Upper lobe of left lung (tissue), 4 donors: Measurements from ENCODE around the gene PCCA.

Experiments
- POLR2A ChIP-seq, 4 donors: fragments of 450-650 bp; IDR thresholded peaks; one replicate each; pipeline ENCODE4 v1.5.1; 2016 to 2017; ENCODE audit warnings: antibody characterized with exemption in 4 of 4, mild to moderate bottlenecking in 2 of 4
- TF ChIP-seq, protein P1 (sequence below), 6 experiments: fragments of 450-650 bp in 4 of 6; fragments of 200-600 bp in 2 of 6; sonication (generic) in 2 of 6; IDR thresholded peaks; one replicate each; pipeline ENCODE4 v1.5.1; 2016 to 2019; ENCODE audit warnings: antibody characterized with exemption in 6 of 6

DNA sequence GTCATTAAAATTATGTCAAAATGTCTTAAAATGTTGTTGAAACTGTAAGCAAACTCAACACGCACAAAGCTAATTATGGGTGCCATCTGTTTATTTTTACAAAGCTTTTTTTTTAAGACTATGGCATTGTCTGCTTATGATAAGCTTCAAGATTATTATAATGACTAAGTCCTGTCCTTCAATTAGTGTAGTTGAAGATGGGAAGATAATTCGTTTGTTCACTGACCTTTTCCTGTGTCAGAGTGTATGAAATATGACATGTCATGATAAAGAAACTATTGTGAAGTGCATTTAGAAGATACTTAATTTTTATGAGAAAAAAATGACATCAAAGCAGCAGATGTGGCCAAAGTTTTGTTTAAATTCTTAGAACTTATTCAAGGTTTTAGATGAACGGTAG is 211.3 kb downstream of the PCCA start:
- TF ChIP-seq, protein P1, sequence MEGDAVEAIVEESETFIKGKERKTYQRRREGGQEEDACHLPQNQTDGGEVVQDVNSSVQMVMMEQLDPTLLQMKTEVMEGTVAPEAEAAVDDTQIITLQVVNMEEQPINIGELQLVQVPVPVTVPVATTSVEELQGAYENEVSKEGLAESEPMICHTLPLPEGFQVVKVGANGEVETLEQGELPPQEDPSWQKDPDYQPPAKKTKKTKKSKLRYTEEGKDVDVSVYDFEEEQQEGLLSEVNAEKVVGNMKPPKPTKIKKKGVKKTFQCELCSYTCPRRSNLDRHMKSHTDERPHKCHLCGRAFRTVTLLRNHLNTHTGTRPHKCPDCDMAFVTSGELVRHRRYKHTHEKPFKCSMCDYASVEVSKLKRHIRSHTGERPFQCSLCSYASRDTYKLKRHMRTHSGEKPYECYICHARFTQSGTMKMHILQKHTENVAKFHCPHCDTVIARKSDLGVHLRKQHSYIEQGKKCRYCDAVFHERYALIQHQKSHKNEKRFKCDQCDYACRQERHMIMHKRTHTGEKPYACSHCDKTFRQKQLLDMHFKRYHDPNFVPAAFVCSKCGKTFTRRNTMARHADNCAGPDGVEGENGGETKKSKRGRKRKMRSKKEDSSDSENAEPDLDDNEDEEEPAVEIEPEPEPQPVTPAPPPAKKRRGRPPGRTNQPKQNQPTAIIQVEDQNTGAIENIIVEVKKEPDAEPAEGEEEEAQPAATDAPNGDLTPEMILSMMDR (IDR thresholded peaks at IDR 0.05): no peak
- TF ChIP-seq POLR2A (IDR thresholded peaks at IDR 0.05): no peak
